SK-N-MC (cell line): ENCODE measurements around the gene BAHD1.

ENCODE experiments used
- EZH2 ChIP-seq: fragments of 200-600 bp; sonication (generic); IDR thresholded peaks from one replicate; pipeline ENCODE4 v1.6.1; 2017; ENCODE audit warnings: antibody characterized with exemption
- FOXP2 ChIP-seq: optimal IDR thresholded peaks from 2 replicates; pipeline ENCODE3; 2011; ENCODE audit warnings: mild to moderate bottlenecking, moderate library complexity; ENCODE audit not compliant: insufficient read depth; ENCODE audit errors: extremely low read length, control extremely low read depth
- POLR2AphosphoS5 ChIP-seq: IDR thresholded peaks from 2 replicates; pipeline ENCODE4 v1.6.1; 2012; ENCODE audit warnings: mild to moderate bottlenecking, low read depth, low read length, borderline replicate concordance

DNA sequence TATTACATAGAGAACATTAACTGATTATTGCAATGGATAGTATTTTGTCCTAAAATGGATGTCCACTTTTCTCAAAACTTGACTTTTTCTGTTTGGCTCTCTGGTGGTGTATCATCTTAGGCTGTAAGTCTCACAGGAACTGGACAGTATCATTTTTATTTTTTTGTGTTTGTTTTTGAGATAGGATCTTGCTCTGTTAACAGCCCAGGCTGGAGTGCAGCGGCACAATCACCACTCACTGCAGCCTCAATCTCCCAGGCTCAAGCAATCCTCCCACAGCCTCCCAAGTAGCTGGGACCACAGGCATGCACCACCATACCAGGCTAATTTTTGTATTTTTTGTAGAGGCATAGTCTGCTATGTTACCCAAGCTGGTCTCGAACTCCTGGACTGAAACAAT lies 43.2 kb downstream of the BAHD1 start:
- TF ChIP-seq POLR2AphosphoS5 = no peak
- no peak for TF ChIP-seq EZH2
- TF ChIP-seq FOXP2 = no peak
